ENCODE measurements around the gene PKP1.

PKP1 gene

GRCh38 chr1:201349092-201349491 is 65.8 kb downstream of the PKP1 start:
- in situ Hi-C loops (cut with HindIII; ENCODE audit: low sequenced_read_pairs): no loop called here

- in situ Hi-C loops (cut with HindIII; ENCODE audit: low sequenced_read_pairs): no loop called here
These were observed 67.0 kb downstream of the PKP1 start for GRCh38 chr1:201350361-201350725.

- in situ Hi-C loops (cut with HindIII; ENCODE audit: low sequenced_read_pairs): no loop called here
These were observed 67.6 kb downstream of the PKP1 start for GRCh38 chr1:201350884-201351283.

GRCh38 chr1:201351617-201352016 is 68.3 kb downstream of the PKP1 start:
- in situ Hi-C loops (cut with HindIII; ENCODE audit: low sequenced_read_pairs): no loop called here

GRCh38 chr1:201353186-201353940 is 70.1 kb downstream of the PKP1 start:
- in situ Hi-C loops (cut with HindIII; ENCODE audit: low sequenced_read_pairs): no loop called here

- in situ Hi-C loops (cut with HindIII; ENCODE audit: low sequenced_read_pairs): no loop called here
These were observed 71.0 kb downstream of the PKP1 start for GRCh38 chr1:201354151-201354900.

- in situ Hi-C loops (cut with HindIII; ENCODE audit: low sequenced_read_pairs): no loop called here
These were observed 71.6 kb downstream of the PKP1 start for GRCh38 chr1:201354901-201355295.

- in situ Hi-C loops (cut with HindIII; ENCODE audit: low sequenced_read_pairs): no loop called here
These were observed 72.2 kb downstream of the PKP1 start for GRCh38 chr1:201355471-201355870.

GRCh38 chr1:201356236-201356635 is 72.9 kb downstream of the PKP1 start:
- in situ Hi-C loops (cut with HindIII; ENCODE audit: low sequenced_read_pairs): no loop called here

GRCh38 chr1:201356701-201357100 is 73.4 kb downstream of the PKP1 start:
- in situ Hi-C loops (cut with HindIII; ENCODE audit: low sequenced_read_pairs): no loop called here

GRCh38 chr1:201357211-201357610 is 73.9 kb downstream of the PKP1 start:
- in situ Hi-C loops (cut with HindIII; ENCODE audit: low sequenced_read_pairs): no loop called here

- in situ Hi-C loops (cut with HindIII; ENCODE audit: low sequenced_read_pairs): no loop called here
These were observed 74.5 kb downstream of the PKP1 start for GRCh38 chr1:201357636-201358348.

GRCh38 chr1:201358596-201358995 is 75.3 kb downstream of the PKP1 start:
- in situ Hi-C loops (cut with HindIII; ENCODE audit: low sequenced_read_pairs): no loop called here

GRCh38 chr1:201359031-201359872 is 75.9 kb downstream of the PKP1 start:
- in situ Hi-C loops (cut with HindIII; ENCODE audit: low sequenced_read_pairs): no loop called here

GRCh38 chr1:201359873-201360210 is 76.5 kb downstream of the PKP1 start:
- in situ Hi-C loops (cut with HindIII; ENCODE audit: low sequenced_read_pairs): no loop called here

- in situ Hi-C loops (cut with HindIII; ENCODE audit: low sequenced_read_pairs): no loop called here
These were observed 77.2 kb downstream of the PKP1 start for GRCh38 chr1:201360486-201360885.

- in situ Hi-C loops (cut with HindIII; ENCODE audit: low sequenced_read_pairs): no loop called here
These were observed 77.8 kb downstream of the PKP1 start for GRCh38 chr1:201360901-201361651.

- in situ Hi-C loops (cut with HindIII; ENCODE audit: low sequenced_read_pairs): no loop called here
These were observed 78.6 kb downstream of the PKP1 start for GRCh38 chr1:201361652-201362504.

GRCh38 chr1:201362906-201363305 is 79.6 kb downstream of the PKP1 start:
- in situ Hi-C loops (cut with HindIII; ENCODE audit: low sequenced_read_pairs): no loop called here

Measured in DLD1 (cell line).